ENCODE data around the gene CACNB2.
"Not testable (repeated sequence)": the region's sequence is repeated elsewhere in the genome, so short reads cannot be mapped to it uniquely, and the experiment has no call there.

The CACNB2 gene

GRCh38 chr10:18419945-18420344 lies 279.7 kb downstream of the CACNB2 start:
- H3K27ac ChIP-seq (ENCODE audit: low read depth, low read length) = no peak overlapping the region
- H3K4me3 ChIP-seq (ENCODE audit: low read depth, low read length) = no peak overlapping the region
- no peaks in the 10 kb centered on the region for H3K79me2 ChIP-seq (ENCODE audit: control insufficient read depth, insufficient read depth, low read length, unreplicated experiment)
- H3K27me3 ChIP-seq (ENCODE audit: insufficient read depth, low read length) = 0 out of 2 replicates have a peak, but pooled peaks cover 3% of the 10 kb centered on the region
- no peak overlapping the region for H2AFZ ChIP-seq (ENCODE audit: low read length, unreplicated experiment)
- no peaks in the 10 kb centered on the region for H3K36me3 ChIP-seq (ENCODE audit: insufficient read depth, low read length)
- no peaks in the 10 kb centered on the region for H3K4me1 ChIP-seq (ENCODE audit: control insufficient read depth, insufficient read depth, low read length, unreplicated experiment)

- Histone ChIP-seq H3K4me1 (ENCODE audit: control insufficient read depth, insufficient read depth, low read length, unreplicated experiment) (no peaks in the 10 kb centered on the region), H2AFZ (ENCODE audit: low read length, unreplicated experiment) (no peak overlapping the region), H3K27ac (ENCODE audit: low read depth, low read length) (no peak overlapping the region), H3K27me3 (ENCODE audit: insufficient read depth, low read length) (0 out of 2 replicates have a peak, but pooled peaks cover 3% of the 10 kb centered on the region), H3K79me2 (ENCODE audit: control insufficient read depth, insufficient read depth, low read length, unreplicated experiment) (no peaks in the 10 kb centered on the region), H3K4me3 (ENCODE audit: low read depth, low read length) (no peak overlapping the region), H3K36me3 (ENCODE audit: insufficient read depth, low read length) (no peaks in the 10 kb centered on the region)
These were observed 281.6 kb downstream of the CACNB2 start for GRCh38 chr10:18421726-18422293.

- Histone ChIP-seq H3K36me3 (ENCODE audit: insufficient read depth, low read length) (no peaks in the 10 kb centered on the region), H2AFZ (ENCODE audit: low read length, unreplicated experiment) (no peak overlapping the region), H3K79me2 (ENCODE audit: control insufficient read depth, insufficient read depth, low read length, unreplicated experiment) (no peaks in the 10 kb centered on the region), H3K27ac (ENCODE audit: low read depth, low read length) (no peak overlapping the region), H3K27me3 (ENCODE audit: insufficient read depth, low read length) (0 out of 2 replicates have a peak, but pooled peaks cover 3% of the 10 kb centered on the region), H3K4me3 (ENCODE audit: low read depth, low read length) (no peak overlapping the region), H3K4me1 (ENCODE audit: control insufficient read depth, insufficient read depth, low read length, unreplicated experiment) (no peaks in the 10 kb centered on the region)
These were observed 282.9 kb downstream of the CACNB2 start for GRCh38 chr10:18423058-18423637.

- H3K4me3 ChIP-seq (ENCODE audit: low read depth, low read length) = no peak overlapping the region
These were observed 284.0 kb downstream of the CACNB2 start for GRCh38 chr10:18424200-18424599.

GRCh38 chr10:18429335-18429734 lies 289.1 kb downstream of the CACNB2 start:
- Histone ChIP-seq H3K79me2 (ENCODE audit: control insufficient read depth, insufficient read depth, low read length, unreplicated experiment) (no peaks in the 10 kb centered on the region), H2AFZ (ENCODE audit: low read length, unreplicated experiment) (no peak overlapping the region), H3K27ac (ENCODE audit: low read depth, low read length) (no peak overlapping the region), H3K4me3 (ENCODE audit: low read depth, low read length) (no peak overlapping the region), H3K27me3 (ENCODE audit: insufficient read depth, low read length) (0 out of 2 replicates have a peak, but pooled peaks cover 3% of the 10 kb centered on the region), H3K36me3 (ENCODE audit: insufficient read depth, low read length) (no peaks in the 10 kb centered on the region), H3K4me1 (ENCODE audit: control insufficient read depth, insufficient read depth, low read length, unreplicated experiment) (no peaks in the 10 kb centered on the region)

More at GRCh38 chr10:18424200-18424599, 284.0 kb downstream of the CACNB2 start:
- no peaks in the 10 kb centered on the region for H3K4me1 ChIP-seq (ENCODE audit: control insufficient read depth, insufficient read depth, low read length, unreplicated experiment)
- H2AFZ ChIP-seq (ENCODE audit: low read length, unreplicated experiment) = no peak overlapping the region
- H3K27ac ChIP-seq (ENCODE audit: low read depth, low read length) = no peak overlapping the region
- H3K79me2 ChIP-seq (ENCODE audit: control insufficient read depth, insufficient read depth, low read length, unreplicated experiment) = no peaks in the 10 kb centered on the region
- 0 out of 2 replicates have a peak, but pooled peaks cover 3% of the 10 kb centered on the region for H3K27me3 ChIP-seq (ENCODE audit: insufficient read depth, low read length)
- no peaks in the 10 kb centered on the region for H3K36me3 ChIP-seq (ENCODE audit: insufficient read depth, low read length)

- Histone ChIP-seq H3K27ac (ENCODE audit: low read depth, low read length) (no peak overlapping the region), H3K4me1 (ENCODE audit: control insufficient read depth, insufficient read depth, low read length, unreplicated experiment) (no peaks in the 10 kb centered on the region), H3K79me2 (ENCODE audit: control insufficient read depth, insufficient read depth, low read length, unreplicated experiment) (no peaks in the 10 kb centered on the region), H3K4me3 (ENCODE audit: low read depth, low read length) (no peak overlapping the region), H3K36me3 (ENCODE audit: insufficient read depth, low read length) (no peaks in the 10 kb centered on the region), H2AFZ (ENCODE audit: low read length, unreplicated experiment) (no peak overlapping the region), H3K27me3 (ENCODE audit: insufficient read depth, low read length) (no peaks in the 10 kb centered on the region)
These were observed 296.7 kb downstream of the CACNB2 start for GRCh38 chr10:18436902-18437301.

- Histone ChIP-seq H3K4me1 (ENCODE audit: control insufficient read depth, insufficient read depth, low read length, unreplicated experiment) (no peaks in the 10 kb centered on the region), H3K36me3 (ENCODE audit: insufficient read depth, low read length) (no peaks in the 10 kb centered on the region)
These were observed 297.3 kb downstream of the CACNB2 start for GRCh38 chr10:18437486-18437885.

GRCh38 chr10:18438361-18439126 lies 298.3 kb downstream of the CACNB2 start:
- Histone ChIP-seq H3K79me2 (ENCODE audit: control insufficient read depth, insufficient read depth, low read length, unreplicated experiment) (no peaks in the 10 kb centered on the region), H3K27ac (ENCODE audit: low read depth, low read length) (no peak overlapping the region), H3K36me3 (ENCODE audit: insufficient read depth, low read length) (no peaks in the 10 kb centered on the region), H3K27me3 (ENCODE audit: insufficient read depth, low read length) (no peaks in the 10 kb centered on the region), H3K4me1 (ENCODE audit: control insufficient read depth, insufficient read depth, low read length, unreplicated experiment) (no peaks in the 10 kb centered on the region), H2AFZ (ENCODE audit: low read length, unreplicated experiment) (no peak overlapping the region), H3K4me3 (ENCODE audit: low read depth, low read length) (no peak overlapping the region)

More at GRCh38 chr10:18437486-18437885, 297.3 kb downstream of the CACNB2 start:
- Histone ChIP-seq H2AFZ (ENCODE audit: low read length, unreplicated experiment) (no peak overlapping the region), H3K27me3 (ENCODE audit: insufficient read depth, low read length) (no peaks in the 10 kb centered on the region), H3K79me2 (ENCODE audit: control insufficient read depth, insufficient read depth, low read length, unreplicated experiment) (no peaks in the 10 kb centered on the region), H3K4me3 (ENCODE audit: low read depth, low read length) (no peak overlapping the region), H3K27ac (ENCODE audit: low read depth, low read length) (no peak overlapping the region)

- H3K4me1 ChIP-seq (ENCODE audit: control insufficient read depth, insufficient read depth, low read length, unreplicated experiment) = no peaks in the 10 kb centered on the region
- H3K27ac ChIP-seq (ENCODE audit: low read depth, low read length) = no peak overlapping the region
- H2AFZ ChIP-seq (ENCODE audit: low read length, unreplicated experiment) = no peak overlapping the region
- H3K36me3 ChIP-seq (ENCODE audit: insufficient read depth, low read length) = no peaks in the 10 kb centered on the region
- H3K27me3 ChIP-seq (ENCODE audit: insufficient read depth, low read length) = no peaks in the 10 kb centered on the region
- H3K79me2 ChIP-seq (ENCODE audit: control insufficient read depth, insufficient read depth, low read length, unreplicated experiment) = no peaks in the 10 kb centered on the region
- no peak overlapping the region for H3K4me3 ChIP-seq (ENCODE audit: low read depth, low read length)
These were observed 299.4 kb downstream of the CACNB2 start for GRCh38 chr10:18439601-18440000.

- not testable (repeated sequence) for H3K4me3 ChIP-seq (ENCODE audit: low read depth, low read length); H3K79me2 ChIP-seq (ENCODE audit: control insufficient read depth, insufficient read depth, low read length, unreplicated experiment); H3K36me3 ChIP-seq (ENCODE audit: insufficient read depth, low read length); H2AFZ ChIP-seq (ENCODE audit: low read length, unreplicated experiment); H3K27ac ChIP-seq (ENCODE audit: low read depth, low read length); H3K27me3 ChIP-seq (ENCODE audit: insufficient read depth, low read length); H3K4me1 ChIP-seq (ENCODE audit: control insufficient read depth, insufficient read depth, low read length, unreplicated experiment)
These were observed 305.4 kb downstream of the CACNB2 start for GRCh38 chr10:18445635-18446034.
